HCT116 (cell line): ENCODE measurements around the gene CPT1B. TPM values are rescaled to one million over a fixed set of nuclear protein-coding genes. Genes with fewer than 3 reads are reported as not detected.

Experiments
- ATAC-seq: fragments of 200-7000 bp; cut with Tn5 transposase; 2 replicates; pipeline ENCODE4 v1.9.1; 2020; ENCODE audit warnings: mild to moderate bottlenecking, moderate library complexity
- BruUV-seq: library from RNA; stranded (reverse); fragments of 400-500 nt; replicated peaks from 2 replicates; lab custom pipeline; 2021; lab: Mats Ljungman, UMichigan
- CTCF ChIA-PET: fragments of 300-600 bp; sonication (Branson Sonifier 250); formaldehyde crosslinking; loops from one replicate; lab custom pipeline; 2021; ENCODE audit warnings: antibody characterized with exemption; lab: Charles Lee
- POLR2A ChIA-PET: fragments of 300-600, 350-600 bp; sonication (Branson Sonifier 250); formaldehyde crosslinking; loops from one replicate; lab custom pipeline; 2021; ENCODE audit warnings: antibody characterized with exemption; lab: Charles Lee
- RAD21 ChIA-PET, 2 experiments: fragments of 300-600 bp; sonication (Branson Sonifier 250); formaldehyde crosslinking; loops; one replicate each; lab custom pipeline; 2023; ENCODE audit warnings: low total read pairs in 2 of 2; ENCODE audit not compliant: uncharacterized antibody in 2 of 2, unreplicated experiment in 2 of 2, low non-redundant PET in 1 of 2; lab: Charles Lee
- DNase-seq: peaks from one replicate; pipeline ENCODE4 v3.0.0-alpha.2; 2010; ENCODE audit warnings: low read depth, low spot score
- H2AFZ ChIP-seq: fragments of 200-600 bp; shearing (Covaris generic), sonication (generic); 2 replicates; pipeline ENCODE4 v1.6.1; 2017; ENCODE audit warnings: low read depth, mixed run types, mixed read lengths, antibody characterized with exemption, low read length; ENCODE audit not compliant: poor library complexity, severe bottlenecking
- H3K27ac ChIP-seq: 2 replicates; pipeline ENCODE4 v1.5.1; 2012; ENCODE audit warnings: low read depth, low read length
- H3K27me3 ChIP-seq: fragments of 200-600 bp; sonication (generic); 2 replicates; pipeline ENCODE4 v1.6.1; 2016; ENCODE audit warnings: mixed run types, low read length, mixed read lengths; ENCODE audit not compliant: insufficient read depth
- H3K36me3 ChIP-seq, 2 experiments: fragments of 200-500 bp in 1 of 2; fragments of 200-600 bp in 1 of 2; sonication (Bioruptor generic) in 1 of 2; sonication (generic) in 1 of 2; 2 replicates each; pipeline versions ENCODE4 v1.5.1 to v1.6.1; 2014 to 2016; ENCODE audit warnings: low read length in 2 of 2, inconsistent platforms in 1 of 2, mixed read lengths in 1 of 2, mixed run types in 1 of 2; ENCODE audit not compliant: insufficient read depth in 2 of 2, control insufficient read depth in 1 of 2
- H3K4me1 ChIP-seq, 2 experiments: fragments of 200-600 bp in 1 of 2; sonication (generic) in 1 of 2; 2 replicates each; pipeline versions ENCODE4 v1.5.1 to v1.6.1; 2012 to 2017; ENCODE audit warnings: low read length in 2 of 2, inconsistent platforms in 1 of 2, mild to moderate bottlenecking in 1 of 2, mixed read lengths in 1 of 2, mixed run types in 1 of 2, moderate library complexity in 1 of 2; ENCODE audit not compliant: insufficient read depth in 2 of 2, control insufficient read depth in 1 of 2
- H3K4me2 ChIP-seq: fragments of 200-600 bp; sonication (generic); 2 replicates; pipeline ENCODE4 v1.6.1; 2017; ENCODE audit warnings: mixed run types, low read length, mixed read lengths
- H3K4me3 ChIP-seq, 2 experiments: fragments of 200-600 bp in 1 of 2; sonication (generic) in 1 of 2; replicated peaks in 1 of 2; 2 replicates each; pipeline ENCODE4 v1.5.1; 2011 to 2016; ENCODE audit warnings: low read length in 2 of 2, control low read depth in 1 of 2, low read depth in 1 of 2, mild to moderate bottlenecking in 1 of 2, mixed read lengths in 1 of 2, mixed run types in 1 of 2
- H3K79me2 ChIP-seq: fragments of 200-600 bp; sonication (generic); 2 replicates; pipeline ENCODE4 v1.6.1; 2017; ENCODE audit warnings: mild to moderate bottlenecking, mixed run types, low read length, moderate library complexity, mixed read lengths; ENCODE audit not compliant: insufficient read depth
- H3K9ac ChIP-seq: fragments of 200-600 bp; sonication (generic); 2 replicates; pipeline ENCODE4 v1.6.1; 2016; ENCODE audit warnings: low read length, mixed read lengths
- H3K9me2 ChIP-seq: fragments of 200-600 bp; sonication (generic), shearing (Covaris generic); 2 replicates; pipeline ENCODE4 v1.6.1; 2017; ENCODE audit warnings: mixed run types, mild to moderate bottlenecking, moderate library complexity; ENCODE audit not compliant: insufficient read depth
- H3K9me3 ChIP-seq, 2 experiments: fragments of 200-500 bp in 1 of 2; fragments of 200-600 bp in 1 of 2; sonication (Bioruptor generic) in 1 of 2; sonication (generic) in 1 of 2; 2 replicates each; pipeline ENCODE4 v1.6.1; 2014 to 2017; ENCODE audit warnings: low read length in 2 of 2, mixed read lengths in 2 of 2, inconsistent platforms in 1 of 2, low read depth in 1 of 2, mild to moderate bottlenecking in 1 of 2, mixed run types in 1 of 2, moderate library complexity in 1 of 2; ENCODE audit not compliant: control insufficient read depth in 1 of 2, insufficient read depth in 1 of 2
- H4K20me1 ChIP-seq: fragments of 200-600 bp; sonication (generic), shearing (Covaris generic); 2 replicates; pipeline ENCODE4 v1.6.1; 2017; ENCODE audit warnings: mixed run types, mild to moderate bottlenecking, moderate library complexity; ENCODE audit not compliant: insufficient read depth
- POLR2A ChIP-seq: IDR thresholded peaks from 2 replicates; pipeline ENCODE4 v1.7.0; 2011; ENCODE audit warnings: borderline replicate concordance; ENCODE audit not compliant: insufficient read depth, insufficient read length; ENCODE audit errors: extremely low read depth
- RAD21 ChIP-seq: IDR thresholded peaks from 2 replicates; pipeline ENCODE4 v1.6.1; 2012; ENCODE audit warnings: low read depth, mild to moderate bottlenecking
- YY1 ChIP-seq: IDR thresholded peaks from 2 replicates; pipeline ENCODE4 v1.6.1; 2011; ENCODE audit warnings: low read length, low read depth, moderate library complexity, mild to moderate bottlenecking; ENCODE audit not compliant: insufficient replicate concordance; ENCODE audit errors: extremely low read depth
- intact Hi-C: fragments of 100-400 bp; cut with micrococcal nuclease; formaldehyde crosslinking; loops from 2 replicates; pipeline ENCODE4 v1.10.0; 2022
- total RNA-seq: library from RNA; stranded (reverse); gene quantifications from one replicate; pipeline ENCODE4 v1.2.1, GENCODE V29; 2021; ENCODE audit not compliant: unreplicated experiment
- TF ChIP-seq, protein P1 (sequence below): IDR thresholded peaks from 2 replicates; pipeline ENCODE4 v1.6.1; 2012; ENCODE audit warnings: low read depth
- TF ChIP-seq, protein P2 (sequence below), 3 experiments: fragments of 200-600 bp in 1 of 3; sonication (generic) in 1 of 3; IDR thresholded peaks in 2 of 3; conservative IDR thresholded peaks in 1 of 3; 2 replicates each; pipeline ENCODE4 v1.5.1; 2012 to 2017; ENCODE audit warnings: low read depth in 2 of 3, low read length in 2 of 3, antibody characterized with exemption in 1 of 3, borderline replicate concordance in 1 of 3, control low read depth in 1 of 3, mild to moderate bottlenecking in 1 of 3, mixed read lengths in 1 of 3, mixed run types in 1 of 3, moderate library complexity in 1 of 3; ENCODE audit not compliant: insufficient read depth in 1 of 3

CPT1B gene
- total RNA-seq, 1 experiment from 2014 or later, result 35.1 TPM

DNA sequence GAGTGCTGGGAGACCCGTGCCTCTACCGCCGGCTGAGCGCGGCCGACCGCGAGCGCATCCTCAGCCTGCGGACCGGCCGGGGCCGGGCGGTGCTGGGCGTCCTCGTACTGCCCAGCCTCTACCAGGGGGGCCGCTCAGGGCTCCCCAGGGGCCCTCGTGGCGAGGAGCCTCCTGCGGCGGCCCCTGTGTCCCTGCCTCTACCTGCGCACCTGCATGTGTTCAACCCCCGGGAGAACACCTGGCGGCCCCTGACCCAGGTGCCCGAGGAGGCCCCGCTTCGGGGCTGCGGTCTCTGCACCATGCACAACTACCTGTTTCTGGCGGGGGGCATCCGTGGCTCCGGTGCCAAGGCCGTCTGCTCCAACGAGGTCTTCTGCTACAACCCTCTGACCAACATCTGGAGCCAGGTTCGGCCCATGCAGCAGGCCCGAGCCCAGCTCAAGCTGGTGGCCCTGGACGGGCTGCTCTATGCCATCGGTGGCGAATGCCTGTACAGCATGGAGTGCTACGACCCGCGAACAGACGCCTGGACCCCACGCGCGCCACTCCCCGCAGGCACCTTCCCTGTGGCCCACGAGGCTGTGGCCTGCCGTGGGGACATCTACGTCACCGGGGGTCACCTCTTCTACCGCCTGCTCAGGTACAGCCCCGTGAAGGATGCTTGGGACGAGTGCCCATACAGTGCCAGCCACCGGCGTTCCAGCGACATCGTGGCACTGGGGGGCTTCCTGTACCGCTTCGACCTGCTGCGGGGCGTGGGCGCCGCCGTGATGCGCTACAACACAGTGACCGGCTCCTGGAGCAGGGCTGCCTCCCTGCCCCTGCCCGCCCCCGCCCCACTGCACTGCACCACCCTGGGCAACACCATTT, 29.1 kb downstream of the CPT1B start:
- Histone ChIP-seq H3K27ac (no peak overlapping the region), H3K4me1 (peaks cover 4 to 10% of the 10 kb centered on the region in 2 experiments; a peak in 3 of 4 replicates), H3K9me2 (no peaks in the 10 kb centered on the region), H3K4me3 (no peak overlapping the region), H3K4me2 (no peak overlapping the region), H3K79me2 (no peaks in the 10 kb centered on the region), H3K36me3 (no peaks in the 10 kb centered on the region), H4K20me1 (no peaks in the 10 kb centered on the region), H2AFZ (no peak overlapping the region), H3K27me3 (no peaks in the 10 kb centered on the region), H3K9ac (no peak overlapping the region), H3K9me3 (no peaks in the 10 kb centered on the region)
- no TSS peak for BruUV-seq
- CTCF ChIA-PET, result no interaction called here
- TF ChIP-seq YY1, result no peak
- TF ChIP-seq, protein P1, sequence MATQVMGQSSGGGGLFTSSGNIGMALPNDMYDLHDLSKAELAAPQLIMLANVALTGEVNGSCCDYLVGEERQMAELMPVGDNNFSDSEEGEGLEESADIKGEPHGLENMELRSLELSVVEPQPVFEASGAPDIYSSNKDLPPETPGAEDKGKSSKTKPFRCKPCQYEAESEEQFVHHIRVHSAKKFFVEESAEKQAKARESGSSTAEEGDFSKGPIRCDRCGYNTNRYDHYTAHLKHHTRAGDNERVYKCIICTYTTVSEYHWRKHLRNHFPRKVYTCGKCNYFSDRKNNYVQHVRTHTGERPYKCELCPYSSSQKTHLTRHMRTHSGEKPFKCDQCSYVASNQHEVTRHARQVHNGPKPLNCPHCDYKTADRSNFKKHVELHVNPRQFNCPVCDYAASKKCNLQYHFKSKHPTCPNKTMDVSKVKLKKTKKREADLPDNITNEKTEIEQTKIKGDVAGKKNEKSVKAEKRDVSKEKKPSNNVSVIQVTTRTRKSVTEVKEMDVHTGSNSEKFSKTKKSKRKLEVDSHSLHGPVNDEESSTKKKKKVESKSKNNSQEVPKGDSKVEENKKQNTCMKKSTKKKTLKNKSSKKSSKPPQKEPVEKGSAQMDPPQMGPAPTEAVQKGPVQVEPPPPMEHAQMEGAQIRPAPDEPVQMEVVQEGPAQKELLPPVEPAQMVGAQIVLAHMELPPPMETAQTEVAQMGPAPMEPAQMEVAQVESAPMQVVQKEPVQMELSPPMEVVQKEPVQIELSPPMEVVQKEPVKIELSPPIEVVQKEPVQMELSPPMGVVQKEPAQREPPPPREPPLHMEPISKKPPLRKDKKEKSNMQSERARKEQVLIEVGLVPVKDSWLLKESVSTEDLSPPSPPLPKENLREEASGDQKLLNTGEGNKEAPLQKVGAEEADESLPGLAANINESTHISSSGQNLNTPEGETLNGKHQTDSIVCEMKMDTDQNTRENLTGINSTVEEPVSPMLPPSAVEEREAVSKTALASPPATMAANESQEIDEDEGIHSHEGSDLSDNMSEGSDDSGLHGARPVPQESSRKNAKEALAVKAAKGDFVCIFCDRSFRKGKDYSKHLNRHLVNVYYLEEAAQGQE, result no peak
- TF ChIP-seq POLR2A, result no peak
- TF ChIP-seq, protein P2, sequence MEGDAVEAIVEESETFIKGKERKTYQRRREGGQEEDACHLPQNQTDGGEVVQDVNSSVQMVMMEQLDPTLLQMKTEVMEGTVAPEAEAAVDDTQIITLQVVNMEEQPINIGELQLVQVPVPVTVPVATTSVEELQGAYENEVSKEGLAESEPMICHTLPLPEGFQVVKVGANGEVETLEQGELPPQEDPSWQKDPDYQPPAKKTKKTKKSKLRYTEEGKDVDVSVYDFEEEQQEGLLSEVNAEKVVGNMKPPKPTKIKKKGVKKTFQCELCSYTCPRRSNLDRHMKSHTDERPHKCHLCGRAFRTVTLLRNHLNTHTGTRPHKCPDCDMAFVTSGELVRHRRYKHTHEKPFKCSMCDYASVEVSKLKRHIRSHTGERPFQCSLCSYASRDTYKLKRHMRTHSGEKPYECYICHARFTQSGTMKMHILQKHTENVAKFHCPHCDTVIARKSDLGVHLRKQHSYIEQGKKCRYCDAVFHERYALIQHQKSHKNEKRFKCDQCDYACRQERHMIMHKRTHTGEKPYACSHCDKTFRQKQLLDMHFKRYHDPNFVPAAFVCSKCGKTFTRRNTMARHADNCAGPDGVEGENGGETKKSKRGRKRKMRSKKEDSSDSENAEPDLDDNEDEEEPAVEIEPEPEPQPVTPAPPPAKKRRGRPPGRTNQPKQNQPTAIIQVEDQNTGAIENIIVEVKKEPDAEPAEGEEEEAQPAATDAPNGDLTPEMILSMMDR (IDR thresholded peaks at IDR 0.05 in 2 of 3, conservative IDR thresholded peaks at IDR 0.05 in 1 of 3; ENCODE audit: borderline replicate concordance in 1 of 3, insufficient read depth in 1 of 3, low read depth in 2 of 3, low read length in 2 of 3), result no peak
- TF ChIP-seq RAD21, result no peak
- RAD21 ChIA-PET, result no interaction called here
- intact Hi-C loops, result no loop called here
- no peak for ATAC-seq
- POLR2A ChIA-PET, result no interaction called here
- no peak for DNase-seq
